Esophagus squamous epithelium (tissue), 5 donors: ENCODE data around the gene ANTXR1. TPM values are rescaled to one million over a fixed set of nuclear protein-coding genes. Genes with fewer than 3 reads are reported as not detected.
"Not testable (repeated sequence)": the region's sequence is repeated elsewhere in the genome, so short reads cannot be mapped to it uniquely, and the experiment has no call there.

ENCODE experiments used
- DNase-seq: peaks from one replicate; lab custom pipeline; 2025; lab: John Stamatoyannopoulos, UW
- H3K27ac ChIP-seq, 4 donors: fragments of 200-600 bp; sonication (generic); one replicate each; pipeline ENCODE4 v1.5.1; 2016 to 2019; ENCODE audit warnings: mild to moderate bottlenecking in 1 of 4
- H3K27me3 ChIP-seq, 4 donors: fragments of 200-600 bp; sonication (generic); 1 replicate in 3 of 4; 2 replicates in 1 of 4; pipeline versions ENCODE4 v1.5.1 to v1.6.0; 2017 to 2021; ENCODE audit warnings: antibody characterized with exemption in 1 of 4
- H3K36me3 ChIP-seq, 3 donors: fragments of 200-600 bp; sonication (generic); one replicate each; pipeline ENCODE4 v1.5.1; 2016 to 2019
- H3K4me1 ChIP-seq, 3 donors: fragments of 200-600 bp; sonication (generic); one replicate each; pipeline ENCODE4 v1.5.1; 2017 to 2019
- H3K4me3 ChIP-seq, 4 donors: fragments of 200-600 bp; sonication (generic); 1 replicate in 3 of 4; 2 replicates in 1 of 4; pipeline ENCODE4 v1.5.1; 2016 to 2019; ENCODE audit warnings: mild to moderate bottlenecking in 2 of 4, moderate library complexity in 1 of 4
- H3K9me3 ChIP-seq, 3 donors: fragments of 200-600 bp; sonication (generic); one replicate each; pipeline ENCODE4 v1.5.1; 2016 to 2019
- CTCF ChIP-seq, 6 experiments: fragments of 450-650 bp in 4 of 6; fragments of 200-600 bp in 2 of 6; sonication (generic) in 2 of 6; IDR thresholded peaks; one replicate each; pipeline ENCODE4 v1.5.1; 2016 to 2019; ENCODE audit warnings: antibody characterized with exemption in 6 of 6, mild to moderate bottlenecking in 4 of 6, moderate library complexity in 4 of 6
- POLR2A ChIP-seq, 4 donors: fragments of 450-650 bp; IDR thresholded peaks; one replicate each; pipeline ENCODE4 v1.6.1; 2017; ENCODE audit warnings: antibody characterized with exemption in 4 of 4, mild to moderate bottlenecking in 4 of 4, moderate library complexity in 3 of 4
- WGBS, 2 donors: methylation state at CpG; one replicate each; pipeline ENCODE4 v1.1.5; 2018; 5-methylcytosine and 5-hydroxymethylcytosine counted together
- intact Hi-C: fragments of 100-400 bp; cut with DNase I; formaldehyde crosslinking; loops from one replicate; pipeline ENCODE4 v1.15.0; 2022
- total RNA-seq, 4 donors: library from RNA; depleted of rRNA; stranded (reverse); fragments of >200 nt; gene quantifications; one replicate each; pipeline ENCODE4 v1.1.0, GENCODE V29; 2016
- donor health status: DM: yes; HTN: yes; CAD: no.

The ANTXR1 gene
- total RNA-seq, 4 donors from 2014 or later: 7.8 to 50.9 (median 17.3) TPM

- WGBS, 2 donors: 64 to 68% methylated on average over 2 to 3 of the region's 3 CpGs
- intact Hi-C loops: no loop called here
- Histone ChIP-seq H3K36me3 (no peaks in the 10 kb centered on the region), H3K27ac (no peak overlapping the region), H3K9me3 (peaks cover 0 to 17% (median 10%) of the 10 kb centered on the region in 3 donors), H3K4me1 (peaks cover 0 to 14% (median 7%) of the 10 kb centered on the region in 3 donors), H3K27me3 (peaks cover 0 to 7% (median 0%) of the 10 kb centered on the region in 4 donors), H3K4me3 (no peak overlapping the region)
- DNase-seq: no peak
- TF ChIP-seq CTCF (IDR thresholded peaks at IDR 0.05) (no peak), POLR2A (IDR thresholded peaks at IDR 0.05) (no peak)
Observed at GRCh38 chr2:69255760-69256159, 242.8 kb downstream of the ANTXR1 start.

GRCh38 chr2:69259994-69260591 is 247.1 kb downstream of the ANTXR1 start:
- intact Hi-C loops, H3K27me3 ChIP-seq, DNase-seq, H3K36me3 ChIP-seq, H3K4me3 ChIP-seq, H3K27ac ChIP-seq, H3K4me1 ChIP-seq: not testable (repeated sequence)
- H3K9me3 ChIP-seq: peaks cover 0 to 20% (median 15%) of the 10 kb centered on the region in 3 donors
- WGBS, 2 donors: 83 to 87% methylated on average over 12 of the region's 12 CpGs

- intact Hi-C loops: no loop called here
- no peak overlapping the region for H3K4me3 ChIP-seq
- H3K36me3 ChIP-seq: no peaks in the 10 kb centered on the region
- peaks cover 0 to 7% (median 0%) of the 10 kb centered on the region in 4 donors for H3K27me3 ChIP-seq
- peaks cover 0 to 20% (median 15%) of the 10 kb centered on the region in 3 donors for H3K9me3 ChIP-seq
- TF ChIP-seq POLR2A (IDR thresholded peaks at IDR 0.05): no peak
- no peak for TF ChIP-seq CTCF (IDR thresholded peaks at IDR 0.05)
- no peak for DNase-seq
- H3K27ac ChIP-seq: no peak overlapping the region
- H3K4me1 ChIP-seq: no peaks in the 10 kb centered on the region
Observed at GRCh38 chr2:69260666-69261065, 247.7 kb downstream of the ANTXR1 start.

GRCh38 chr2:69269330-69269729 is 256.4 kb downstream of the ANTXR1 start:
- Histone ChIP-seq H3K36me3 (no peaks in the 10 kb centered on the region), H3K9me3 (no peaks in the 10 kb centered on the region), H3K4me1 (peaks cover 0 to 10% (median 4%) of the 10 kb centered on the region in 3 donors), H3K4me3 (no peak overlapping the region), H3K27ac (no peak overlapping the region), H3K27me3 (no peaks in the 10 kb centered on the region)
- WGBS, 2 donors: 67 to 75% methylated on average over 4 of the region's 4 CpGs
- intact Hi-C loops: no loop called here
- TF ChIP-seq POLR2A (IDR thresholded peaks at IDR 0.05) (no peak), CTCF (IDR thresholded peaks at IDR 0.05) (no peak)
- no peak for DNase-seq

- TF ChIP-seq CTCF (IDR thresholded peaks at IDR 0.05) (no peak), POLR2A (IDR thresholded peaks at IDR 0.05) (no peak)
- WGBS, 2 donors: 29 to 46% methylated on average over 3 of the region's 3 CpGs
- Histone ChIP-seq H3K27ac (no peak overlapping the region), H3K9me3 (no peaks in the 10 kb centered on the region), H3K27me3 (no peaks in the 10 kb centered on the region), H3K36me3 (no peaks in the 10 kb centered on the region), H3K4me3 (no peak overlapping the region), H3K4me1 (peaks cover 0 to 10% (median 4%) of the 10 kb centered on the region in 3 donors)
- intact Hi-C loops: no loop called here
- DNase-seq: no peak
Observed at GRCh38 chr2:69271831-69272257, 258.9 kb downstream of the ANTXR1 start.
